ENCODE results near the gene HTR2A. TPM values are rescaled to one million over a fixed set of nuclear protein-coding genes. Genes with fewer than 3 reads are reported as not detected.

HTR2A gene
- total and polyA plus RNA-seq, 4 donors = 0.09 to 1.1 (median 0.43) TPM

- 92 to 93% methylated on average over 2 of the region's 2 CpGs for WGBS, 2 donors
- no peak for DNase-seq
Measured at GRCh38 chr13:46846726-46847125, 50.1 kb downstream of the HTR2A start.

DNA sequence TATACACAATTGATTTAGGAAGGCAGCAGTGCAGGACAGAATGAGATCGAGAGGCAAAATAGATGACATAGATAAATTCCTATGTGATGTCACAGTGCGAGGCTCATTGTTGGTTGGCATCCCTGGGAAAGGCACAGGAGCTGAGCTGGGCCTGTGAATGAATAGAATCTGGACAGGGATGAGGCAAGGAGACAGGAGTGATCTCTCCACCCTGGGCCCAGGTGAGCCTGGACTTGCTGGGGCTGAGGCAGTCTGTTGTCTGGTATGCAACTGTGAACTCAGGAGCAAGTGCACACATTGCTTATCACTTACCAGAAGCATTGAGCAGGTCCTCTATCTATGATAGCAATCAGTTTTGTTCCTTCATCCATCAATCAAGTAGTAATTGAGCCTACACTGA, 51.7 kb downstream of the HTR2A start:
- Histone ChIP-seq H3K9me3 (ENCODE audit: control insufficient read depth in 4 of 4, insufficient read depth in 3 of 4, low read length in 3 of 4) (peaks cover 0 to 2% (median 0%) of the 10 kb centered on the region in 4 donors), H3K9ac (ENCODE audit: insufficient read depth in 1 of 2, low read length in 2 of 2) (no peak overlapping the region), H3K27me3 (ENCODE audit: control insufficient read depth in 3 of 3, insufficient read depth in 3 of 3, low read length in 2 of 3) (no peaks in the 10 kb centered on the region), H3K36me3 (ENCODE audit: control insufficient read depth in 4 of 4, insufficient read depth in 4 of 4, low read length in 4 of 4) (no peaks in the 10 kb centered on the region), H3K4me1 (ENCODE audit: control insufficient read depth in 5 of 5, insufficient read depth in 5 of 5, low read length in 5 of 5) (no peaks in the 10 kb centered on the region), H3K27ac (ENCODE audit: low read depth in 1 of 2, low read length in 1 of 2) (no peak overlapping the region), H3K4me3 (no peak overlapping the region)
- ATAC-seq (ENCODE audit: insufficient read depth, low FRiP score) (no peak), DNase-seq (no peak)
- WGBS, 2 donors = 87% methylated on average over 2 of the region's 2 CpGs
- TF ChIP-seq, protein P1, sequence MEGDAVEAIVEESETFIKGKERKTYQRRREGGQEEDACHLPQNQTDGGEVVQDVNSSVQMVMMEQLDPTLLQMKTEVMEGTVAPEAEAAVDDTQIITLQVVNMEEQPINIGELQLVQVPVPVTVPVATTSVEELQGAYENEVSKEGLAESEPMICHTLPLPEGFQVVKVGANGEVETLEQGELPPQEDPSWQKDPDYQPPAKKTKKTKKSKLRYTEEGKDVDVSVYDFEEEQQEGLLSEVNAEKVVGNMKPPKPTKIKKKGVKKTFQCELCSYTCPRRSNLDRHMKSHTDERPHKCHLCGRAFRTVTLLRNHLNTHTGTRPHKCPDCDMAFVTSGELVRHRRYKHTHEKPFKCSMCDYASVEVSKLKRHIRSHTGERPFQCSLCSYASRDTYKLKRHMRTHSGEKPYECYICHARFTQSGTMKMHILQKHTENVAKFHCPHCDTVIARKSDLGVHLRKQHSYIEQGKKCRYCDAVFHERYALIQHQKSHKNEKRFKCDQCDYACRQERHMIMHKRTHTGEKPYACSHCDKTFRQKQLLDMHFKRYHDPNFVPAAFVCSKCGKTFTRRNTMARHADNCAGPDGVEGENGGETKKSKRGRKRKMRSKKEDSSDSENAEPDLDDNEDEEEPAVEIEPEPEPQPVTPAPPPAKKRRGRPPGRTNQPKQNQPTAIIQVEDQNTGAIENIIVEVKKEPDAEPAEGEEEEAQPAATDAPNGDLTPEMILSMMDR (IDR thresholded peaks at IDR 0.05; ENCODE audit: control extremely low read depth, extremely low read depth) = no peak

More at GRCh38 chr13:46846726-46847125, 50.1 kb downstream of the HTR2A start:
- Histone ChIP-seq H3K4me3 (no peak overlapping the region), H3K9ac (ENCODE audit: insufficient read depth in 1 of 2, low read length in 2 of 2) (no peak overlapping the region), H3K27me3 (ENCODE audit: control insufficient read depth in 3 of 3, insufficient read depth in 3 of 3, low read length in 2 of 3) (no peaks in the 10 kb centered on the region), H3K4me1 (ENCODE audit: control insufficient read depth in 5 of 5, insufficient read depth in 5 of 5, low read length in 5 of 5) (no peaks in the 10 kb centered on the region), H3K36me3 (ENCODE audit: control insufficient read depth in 4 of 4, insufficient read depth in 4 of 4, low read length in 4 of 4) (no peaks in the 10 kb centered on the region), H3K27ac (ENCODE audit: low read depth in 1 of 2, low read length in 1 of 2) (no peak overlapping the region), H3K9me3 (ENCODE audit: control insufficient read depth in 4 of 4, insufficient read depth in 3 of 4, low read length in 3 of 4) (peaks cover 0 to 2% (median 0%) of the 10 kb centered on the region in 4 donors)
- TF ChIP-seq, protein P1 (IDR thresholded peaks at IDR 0.05; ENCODE audit: control extremely low read depth, extremely low read depth) = no peak
- no peak for ATAC-seq (ENCODE audit: insufficient read depth, low FRiP score)

- 63 to 79% methylated on average over 4 of the region's 4 CpGs for WGBS, 2 donors
- ATAC-seq (ENCODE audit: insufficient read depth, low FRiP score) = no peak
Measured at GRCh38 chr13:46844431-46844830, 52.4 kb downstream of the HTR2A start.

More at GRCh38 chr13:46844431-46844830, 52.4 kb downstream of the HTR2A start:
- no peaks in the 10 kb centered on the region for H3K4me1 ChIP-seq (ENCODE audit: control insufficient read depth in 5 of 5, insufficient read depth in 5 of 5, low read length in 5 of 5)
- no peak overlapping the region for H3K9ac ChIP-seq (ENCODE audit: insufficient read depth in 1 of 2, low read length in 2 of 2)
- no peak overlapping the region for H3K4me3 ChIP-seq
- TF ChIP-seq, protein P1 (IDR thresholded peaks at IDR 0.05; ENCODE audit: control extremely low read depth, extremely low read depth) = no peak
- H3K36me3 ChIP-seq (ENCODE audit: control insufficient read depth in 4 of 4, insufficient read depth in 4 of 4, low read length in 4 of 4) = no peaks in the 10 kb centered on the region
- no peaks in the 10 kb centered on the region for H3K27me3 ChIP-seq (ENCODE audit: control insufficient read depth in 3 of 3, insufficient read depth in 3 of 3, low read length in 2 of 3)
- DNase-seq = no peak
- peaks cover 0 to 2% (median 0%) of the 10 kb centered on the region in 4 donors for H3K9me3 ChIP-seq (ENCODE audit: control insufficient read depth in 4 of 4, insufficient read depth in 3 of 4, low read length in 3 of 4)
- no peak overlapping the region for H3K27ac ChIP-seq (ENCODE audit: low read depth in 1 of 2, low read length in 1 of 2)
